Activated naive CD4-positive, alpha-beta T cell treated with anti-CD3 and anti-CD28 coated beads, Interleukin-2, amount 50 U/mL, for 24 hours (primary cell): ENCODE results near the gene AKR1D1.

Experiments used
- H3K27ac Mint-ChIP-seq: one replicate; pipeline ENCODE4 v1.8.0; 2021; ENCODE audit warnings: mild to moderate bottlenecking, mixed read lengths
- H3K27me3 Mint-ChIP-seq: one replicate; pipeline ENCODE4 v1.8.0; 2021; ENCODE audit warnings: mixed read lengths
- H3K36me3 Mint-ChIP-seq: one replicate; pipeline ENCODE4 v1.8.0; 2021; ENCODE audit warnings: mixed read lengths
- H3K4me1 Mint-ChIP-seq: one replicate; pipeline ENCODE4 v1.8.0; 2021; ENCODE audit warnings: mixed read lengths
- H3K4me3 Mint-ChIP-seq: one replicate; pipeline ENCODE4 v1.8.0; 2021; ENCODE audit warnings: mild to moderate bottlenecking, mixed read lengths
- H3K9me3 Mint-ChIP-seq: one replicate; pipeline ENCODE4 v1.8.0; 2021; ENCODE audit warnings: mixed read lengths

The AKR1D1 gene

GRCh38 chr7:138162236-138162635 is 86.0 kb downstream of the AKR1D1 start:
- H3K27me3 Mint-ChIP-seq: peaks cover 4% of the 10 kb centered on the region
- peaks cover 11% of the 10 kb centered on the region for H3K9me3 Mint-ChIP-seq
- no peaks in the 10 kb centered on the region for H3K4me1 Mint-ChIP-seq

DNA sequence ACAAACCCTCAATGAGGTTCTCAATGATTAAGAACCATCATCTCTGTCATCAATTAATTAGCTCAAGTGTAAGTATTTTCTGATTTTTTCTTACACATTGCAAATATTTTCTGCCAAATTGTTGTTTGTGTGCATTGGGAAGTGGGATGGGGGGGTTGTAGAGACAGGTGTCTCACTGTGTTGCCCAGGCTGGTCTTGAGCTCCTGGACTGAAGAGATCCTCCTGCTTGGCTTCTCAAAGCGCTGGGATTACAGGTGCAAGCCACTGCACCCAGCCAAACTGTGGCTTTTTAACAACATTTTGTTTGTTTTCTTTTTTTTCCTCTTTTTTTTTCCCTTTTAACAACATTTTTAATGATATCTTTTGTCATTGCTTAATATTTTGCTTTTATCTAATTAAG is 87.5 kb downstream of the AKR1D1 start:
- no peak overlapping the region for H3K4me3 Mint-ChIP-seq
- H3K9me3 Mint-ChIP-seq: peaks cover 11% of the 10 kb centered on the region
- no peak overlapping the region for H3K27ac Mint-ChIP-seq

More at GRCh38 chr7:138162236-138162635, 86.0 kb downstream of the AKR1D1 start:
- Mint-ChIP-seq H3K36me3 (peaks cover 9% of the 10 kb centered on the region), H3K27ac (no peak overlapping the region), H3K4me3 (no peak overlapping the region)

GRCh38 chr7:138164804-138165203 is 88.5 kb downstream of the AKR1D1 start:
- no peaks in the 10 kb centered on the region for H3K4me1 Mint-ChIP-seq
- H3K4me3 Mint-ChIP-seq: no peak overlapping the region
- H3K27ac Mint-ChIP-seq: no peak overlapping the region
- H3K9me3 Mint-ChIP-seq: peaks cover 11% of the 10 kb centered on the region
- H3K36me3 Mint-ChIP-seq: peaks cover 9% of the 10 kb centered on the region
- peaks cover 15% of the 10 kb centered on the region for H3K27me3 Mint-ChIP-seq

More for the DNA sequence above, 87.5 kb downstream of the AKR1D1 start:
- Mint-ChIP-seq H3K27me3 (peaks cover 10% of the 10 kb centered on the region), H3K4me1 (no peaks in the 10 kb centered on the region), H3K36me3 (peaks cover 9% of the 10 kb centered on the region)

GRCh38 chr7:138166681-138167080 is 90.4 kb downstream of the AKR1D1 start:
- Mint-ChIP-seq H3K27me3 (peaks cover 17% of the 10 kb centered on the region), H3K4me1 (no peaks in the 10 kb centered on the region), H3K4me3 (no peak overlapping the region), H3K27ac (no peak overlapping the region), H3K36me3 (peaks cover 9% of the 10 kb centered on the region), H3K9me3 (peaks cover 11% of the 10 kb centered on the region)

GRCh38 chr7:138167222-138167621 is 91.0 kb downstream of the AKR1D1 start:
- Mint-ChIP-seq H3K27ac (no peak overlapping the region), H3K36me3 (peaks cover 9% of the 10 kb centered on the region), H3K4me1 (no peaks in the 10 kb centered on the region), H3K4me3 (no peak overlapping the region), H3K27me3 (peaks cover 17% of the 10 kb centered on the region), H3K9me3 (peaks cover 11% of the 10 kb centered on the region)

DNA sequence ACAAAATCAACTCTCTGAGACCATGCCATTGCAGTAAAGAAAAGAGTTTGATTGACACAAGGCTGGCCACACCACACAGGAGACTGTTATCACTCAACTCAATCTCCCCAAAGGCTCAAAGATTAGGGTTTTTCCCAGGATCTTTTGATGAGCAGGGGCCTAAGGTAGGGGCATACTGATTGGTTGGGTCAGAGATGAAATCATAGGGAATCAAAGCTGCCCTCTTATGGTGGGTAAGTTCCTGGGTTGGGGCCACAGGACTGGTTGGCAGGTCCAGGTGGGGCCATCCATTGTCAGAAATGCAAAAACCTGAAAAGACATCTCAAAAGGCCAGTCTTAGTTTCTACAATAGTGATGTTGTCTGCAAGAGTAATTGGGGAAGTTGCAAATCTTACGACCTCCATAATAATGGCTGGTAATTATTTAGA is 91.6 kb downstream of the AKR1D1 start:
- Mint-ChIP-seq H3K27ac (no peak overlapping the region), H3K36me3 (peaks cover 9% of the 10 kb centered on the region), H3K9me3 (peaks cover 11% of the 10 kb centered on the region), H3K4me3 (no peak overlapping the region), H3K27me3 (peaks cover 19% of the 10 kb centered on the region), H3K4me1 (no peaks in the 10 kb centered on the region)
